NOMO-1 treated with DMSO at 0.1 percent for 48 hours (cell line): ENCODE results near the gene BANP.
A peak's percentile ranks its signal among the peaks of the same experiment; 100 is the strongest.
"Not testable (repeated sequence)": the region's sequence is repeated elsewhere in the genome, so short reads cannot be mapped to it uniquely, and the experiment has no call there.

Experiments used
- DNase-seq: peaks from one replicate; lab custom pipeline; 2025; ENCODE audit not compliant: unreplicated experiment; lab: John Stamatoyannopoulos, UW

Gene BANP

GRCh38 chr16:88077328-88078108 lies 126.3 kb downstream of the BANP start:
- DNase-seq, result no peak

- DNase-seq, result no peak
Observed at GRCh38 chr16:88078111-88078775, 127.0 kb downstream of the BANP start.

GRCh38 chr16:88083582-88083981 lies 132.3 kb downstream of the BANP start:
- no peak for DNase-seq

GRCh38 chr16:88084881-88085280 lies 133.6 kb downstream of the BANP start:
- peak; percentile 1 for DNase-seq

- DNase-seq, result no peak
Observed at GRCh38 chr16:88086571-88087516, 135.6 kb downstream of the BANP start.

- DNase-seq, result no peak
Observed at GRCh38 chr16:88087517-88087877, 136.3 kb downstream of the BANP start.

GRCh38 chr16:88088161-88088581 lies 136.9 kb downstream of the BANP start:
- DNase-seq, result no peak

- DNase-seq, result not testable (repeated sequence)
Observed at GRCh38 chr16:88088611-88089010, 137.4 kb downstream of the BANP start.

- not testable (repeated sequence) for DNase-seq
Observed at GRCh38 chr16:88089071-88089470, 137.8 kb downstream of the BANP start.

GRCh38 chr16:88089632-88090376 lies 138.6 kb downstream of the BANP start:
- peak; percentile 35 for DNase-seq

GRCh38 chr16:88090377-88091175 lies 139.3 kb downstream of the BANP start:
- DNase-seq, result not testable (repeated sequence)

GRCh38 chr16:88091221-88091971 lies 140.2 kb downstream of the BANP start:
- DNase-seq, result not testable (repeated sequence)

GRCh38 chr16:88091972-88092302 lies 140.7 kb downstream of the BANP start:
- not testable (repeated sequence) for DNase-seq

- DNase-seq, result not testable (repeated sequence)
Observed at GRCh38 chr16:88092791-88093555, 141.7 kb downstream of the BANP start.

- not testable (repeated sequence) for DNase-seq
Observed at GRCh38 chr16:88093556-88094252, 142.5 kb downstream of the BANP start.

GRCh38 chr16:88094253-88094575 lies 143.0 kb downstream of the BANP start:
- not testable (repeated sequence) for DNase-seq

- DNase-seq, result not testable (repeated sequence)
Observed at GRCh38 chr16:88094900-88095299, 143.7 kb downstream of the BANP start.

- DNase-seq, result not testable (repeated sequence)
Observed at GRCh38 chr16:88096659-88097058, 145.4 kb downstream of the BANP start.
